GM12864 (cell line): ENCODE measurements around the gene BTNL2.

Experiments used
- DNase-seq: peaks from one replicate; pipeline ENCODE4 v3.0.0-alpha.2; 2011; ENCODE audit warnings: low read depth
- H3K4me3 ChIP-seq: 2 replicates; pipeline ENCODE4 v1.5.1; 2011; ENCODE audit warnings: mild to moderate bottlenecking, low read depth, low read length, control low read depth
- TF ChIP-seq, protein P1 (sequence below): IDR thresholded peaks from 2 replicates; pipeline ENCODE4 v1.5.1; 2011; ENCODE audit warnings: low read depth, mild to moderate bottlenecking, moderate library complexity, low read length, control low read depth, inconsistent platforms; ENCODE audit errors: missing control alignments

Gene BTNL2

GRCh38 chr6:32386040-32386439, 20.9 kb downstream of the BTNL2 start:
- no peak for DNase-seq
- TF ChIP-seq, protein P1, sequence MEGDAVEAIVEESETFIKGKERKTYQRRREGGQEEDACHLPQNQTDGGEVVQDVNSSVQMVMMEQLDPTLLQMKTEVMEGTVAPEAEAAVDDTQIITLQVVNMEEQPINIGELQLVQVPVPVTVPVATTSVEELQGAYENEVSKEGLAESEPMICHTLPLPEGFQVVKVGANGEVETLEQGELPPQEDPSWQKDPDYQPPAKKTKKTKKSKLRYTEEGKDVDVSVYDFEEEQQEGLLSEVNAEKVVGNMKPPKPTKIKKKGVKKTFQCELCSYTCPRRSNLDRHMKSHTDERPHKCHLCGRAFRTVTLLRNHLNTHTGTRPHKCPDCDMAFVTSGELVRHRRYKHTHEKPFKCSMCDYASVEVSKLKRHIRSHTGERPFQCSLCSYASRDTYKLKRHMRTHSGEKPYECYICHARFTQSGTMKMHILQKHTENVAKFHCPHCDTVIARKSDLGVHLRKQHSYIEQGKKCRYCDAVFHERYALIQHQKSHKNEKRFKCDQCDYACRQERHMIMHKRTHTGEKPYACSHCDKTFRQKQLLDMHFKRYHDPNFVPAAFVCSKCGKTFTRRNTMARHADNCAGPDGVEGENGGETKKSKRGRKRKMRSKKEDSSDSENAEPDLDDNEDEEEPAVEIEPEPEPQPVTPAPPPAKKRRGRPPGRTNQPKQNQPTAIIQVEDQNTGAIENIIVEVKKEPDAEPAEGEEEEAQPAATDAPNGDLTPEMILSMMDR = no peak

DNA sequence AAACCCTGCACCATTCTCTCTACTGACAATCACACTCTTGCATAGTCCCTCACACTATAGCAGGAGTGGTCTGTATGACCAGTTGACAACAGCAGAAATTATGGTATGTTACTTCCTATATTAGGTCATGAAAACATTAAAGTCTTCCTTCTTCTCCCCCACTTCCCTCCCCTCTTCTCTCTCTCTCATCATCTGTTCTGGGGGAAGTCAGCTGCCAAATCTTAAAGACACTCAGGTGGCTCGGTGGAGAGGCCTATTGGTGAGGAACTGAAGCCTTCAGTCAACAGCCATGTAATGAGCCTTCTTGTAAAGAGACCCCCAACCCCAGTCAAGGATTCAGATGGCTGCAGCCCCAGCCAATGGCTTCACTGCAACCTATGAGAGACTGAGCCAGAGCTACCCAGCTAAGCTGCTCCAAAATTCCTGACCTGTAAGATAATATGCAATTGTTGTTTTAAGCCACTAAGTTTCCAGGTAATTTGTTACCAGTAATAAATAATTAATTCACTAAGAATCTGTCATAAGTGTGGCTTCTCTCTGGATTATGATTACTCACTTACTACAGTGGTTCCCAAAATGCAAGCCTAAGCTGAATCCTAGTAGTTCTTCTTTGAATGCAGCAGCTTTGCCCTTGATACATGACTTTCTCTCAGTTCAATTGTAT, 24.1 kb downstream of the BTNL2 start:
- no peak for DNase-seq
- TF ChIP-seq, protein P1 = no peak
- H3K4me3 ChIP-seq = no peak overlapping the region

More at GRCh38 chr6:32386040-32386439, 20.9 kb downstream of the BTNL2 start:
- H3K4me3 ChIP-seq = no peak overlapping the region

DNA sequence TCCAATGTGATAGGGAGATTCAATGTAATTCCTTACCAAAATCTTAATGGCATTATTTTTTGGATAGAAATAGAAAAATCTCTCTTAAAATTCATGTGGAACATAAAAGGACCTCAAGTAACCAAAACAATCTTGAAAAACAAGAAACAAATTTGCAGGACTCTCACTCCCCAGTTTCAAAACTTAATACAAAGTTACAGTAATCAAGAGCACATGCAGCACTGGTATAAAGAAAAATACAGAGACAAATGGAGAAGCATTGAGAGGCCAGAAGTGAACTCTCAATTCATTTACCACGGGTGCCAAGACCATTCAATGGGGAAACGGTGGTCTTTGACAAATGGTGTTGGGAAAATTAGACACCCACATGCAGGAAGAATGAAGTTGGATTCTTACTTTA, 27.4 kb downstream of the BTNL2 start:
- no peak overlapping the region for H3K4me3 ChIP-seq
- TF ChIP-seq, protein P1 = no peak
- DNase-seq = no peak

DNA sequence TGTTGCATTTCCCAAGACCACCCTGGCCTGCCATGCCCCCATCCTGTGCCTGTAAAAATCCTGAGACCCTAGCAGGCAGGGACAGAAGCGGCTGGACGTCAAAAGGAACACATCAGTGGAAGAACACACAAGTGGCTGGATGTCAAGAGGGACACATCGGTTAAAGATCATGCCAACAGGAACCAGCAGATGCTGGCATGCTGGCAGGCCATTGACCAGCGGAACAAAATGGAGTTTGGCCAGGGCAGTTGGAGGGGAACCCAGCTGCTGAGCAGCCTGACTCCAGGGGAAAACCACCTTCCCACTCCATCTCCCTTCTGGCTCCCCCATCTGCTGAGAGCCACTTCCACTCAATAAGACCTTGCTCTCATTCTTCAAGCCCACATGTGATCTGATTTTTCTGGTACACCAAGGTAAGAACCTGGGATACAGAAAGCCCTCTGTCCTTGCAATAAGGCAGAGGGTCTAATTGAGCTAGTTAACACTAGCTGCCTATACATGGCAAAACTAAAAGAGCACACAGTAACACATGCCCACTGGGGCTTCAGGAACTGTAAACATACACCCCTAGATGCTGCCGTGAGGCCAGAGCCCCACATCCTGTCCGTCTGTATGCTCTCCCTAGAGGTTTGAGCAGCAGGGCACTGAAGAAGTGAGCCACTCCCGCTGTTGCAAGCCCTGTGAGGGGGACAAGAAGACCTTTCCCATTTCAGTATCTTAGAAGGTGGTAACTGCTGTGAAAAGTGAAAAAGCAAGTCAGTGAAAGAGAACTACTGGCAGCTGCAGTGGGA, 31.0 kb downstream of the BTNL2 start:
- no peak overlapping the region for H3K4me3 ChIP-seq
- no peak for DNase-seq
- TF ChIP-seq, protein P1 = no peak

DNA sequence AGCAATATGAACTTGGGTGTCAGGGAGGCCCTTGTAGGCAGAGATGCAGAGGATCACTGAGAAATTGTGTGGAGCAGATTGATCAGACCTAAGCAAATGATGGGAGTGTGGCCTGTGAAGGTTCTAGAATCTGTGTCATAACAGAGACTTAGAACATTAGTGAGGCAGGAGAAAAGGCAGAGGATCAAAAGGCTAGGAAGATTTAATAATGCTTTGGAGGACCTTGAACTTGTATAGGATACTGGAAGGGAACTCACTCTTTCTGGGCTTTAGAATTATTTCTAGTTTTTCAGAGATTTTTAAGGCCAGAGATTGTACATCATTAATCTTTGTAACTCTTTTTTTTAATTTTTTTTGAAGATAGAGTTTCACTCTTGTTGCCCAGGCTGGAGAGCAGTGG, 35.2 kb downstream of the BTNL2 start, which contains the start of gene TSBP1:
Gene TSBP1, minus strand, starts transcription at position 101 of the 400 bp plus-strand sequence. CDS start 197 bp downstream, outside the sequence.
- no peak within 1 kb of the TSS for H3K4me3 ChIP-seq
- TF ChIP-seq, protein P1 = no peak
- no peak for DNase-seq

- DNase-seq = no peak
- TF ChIP-seq, protein P1 = no peak
- no peak overlapping the region for H3K4me3 ChIP-seq
Measured at GRCh38 chr6:32371229-32371628, 35.8 kb downstream of the BTNL2 start.
